Right atrium auricular region (tissue), 2 donors: ENCODE results near the gene XPC. TPM values are rescaled to one million over a fixed set of nuclear protein-coding genes. Genes with fewer than 3 reads are reported as not detected.

Source experiments
- DNase-seq: peaks from one replicate; pipeline ENCODE4 v3.0.0-alpha.2; 2019; ENCODE audit warnings: low spot score
- H3K27ac ChIP-seq, 2 donors: fragments of 200-600 bp; sonication (generic); 1 replicate in 1 of 2; 2 replicates in 1 of 2; pipeline ENCODE4 v1.5.1; 2016 to 2019
- H3K27me3 ChIP-seq, 2 donors: fragments of 200-600 bp; sonication (generic); one replicate each; pipeline versions ENCODE4 v1.5.1 to v1.6.0; 2017 to 2019
- H3K36me3 ChIP-seq: fragments of 200-600 bp; sonication (generic); one replicate; pipeline ENCODE4 v1.5.1; 2016
- H3K4me1 ChIP-seq, 2 donors: fragments of 200-600 bp; sonication (generic); one replicate each; pipeline versions ENCODE4 v1.5.1 to v1.6.0; 2017 to 2019
- H3K4me3 ChIP-seq, 2 donors: fragments of 200-600 bp; sonication (generic); 1 replicate in 1 of 2; 2 replicates in 1 of 2; pipeline ENCODE4 v1.5.1; 2017 to 2019; ENCODE audit warnings: mild to moderate bottlenecking in 1 of 2, moderate library complexity in 1 of 2
- H3K9me3 ChIP-seq, 2 donors: fragments of 200-600 bp; sonication (generic); one replicate each; pipeline ENCODE4 v1.5.1; 2019
- CTCF ChIP-seq, 2 donors: fragments of 200-600 bp; sonication (generic); IDR thresholded peaks; one replicate each; pipeline ENCODE4 v1.5.1; 2019; ENCODE audit warnings: antibody characterized with exemption in 2 of 2
- total RNA-seq, 2 donors: library from RNA; depleted of rRNA; stranded (reverse); fragments of >200 nt; gene quantifications; one replicate each; pipeline ENCODE4 v1.1.0, GENCODE V29; 2016

The XPC gene
- total RNA-seq, 2 donors from 2014 or later = 15.7 to 18.3 TPM

GRCh38 chr3:14206548-14207177 is 28.3 kb upstream of the XPC start:
- H3K27me3 ChIP-seq = no peaks in the 10 kb centered on the region
- no peak overlapping the region for H3K4me3 ChIP-seq
- peaks cover 0 to 40% of the 10 kb centered on the region in 2 donors for H3K4me1 ChIP-seq
- no peaks in the 10 kb centered on the region for H3K36me3 ChIP-seq
- DNase-seq = no peak
- no peaks in the 10 kb centered on the region for H3K9me3 ChIP-seq
- no peak overlapping the region for H3K27ac ChIP-seq
- no peak for TF ChIP-seq CTCF (IDR thresholded peaks at IDR 0.05)

GRCh38 chr3:14204515-14205284 is 26.3 kb upstream of the XPC start:
- no peak for TF ChIP-seq CTCF (IDR thresholded peaks at IDR 0.05)
- Histone ChIP-seq H3K27me3 (no peaks in the 10 kb centered on the region), H3K36me3 (no peaks in the 10 kb centered on the region), H3K4me3 (no peak overlapping the region), H3K4me1 (peaks cover 0 to 40% of the 10 kb centered on the region in 2 donors), H3K9me3 (no peaks in the 10 kb centered on the region), H3K27ac (peak overlapping the region; percentile 71 to 73)
- peak; percentile 75 for DNase-seq

GRCh38 chr3:14203521-14204079 is 25.2 kb upstream of the XPC start:
- TF ChIP-seq CTCF (IDR thresholded peaks at IDR 0.05) = peak; percentile 60 to 90
- DNase-seq = peak; percentile 79
- H3K4me3 ChIP-seq = no peak overlapping the region
- no peaks in the 10 kb centered on the region for H3K27me3 ChIP-seq
- H3K4me1 ChIP-seq = peaks cover 0 to 40% of the 10 kb centered on the region in 2 donors
- H3K9me3 ChIP-seq = no peaks in the 10 kb centered on the region
- H3K27ac ChIP-seq = peak overlapping the region; percentile 71 to 73
- peaks cover 3% of the 10 kb centered on the region for H3K36me3 ChIP-seq

- no peak for TF ChIP-seq CTCF (IDR thresholded peaks at IDR 0.05)
- no peak overlapping the region for H3K27ac ChIP-seq
These were observed 24.6 kb upstream of the XPC start for GRCh38 chr3:14202874-14203520.

GRCh38 chr3:14201940-14202684 is 23.7 kb upstream of the XPC start:
- Histone ChIP-seq H3K27me3 (no peaks in the 10 kb centered on the region), H3K36me3 (peaks cover 11% of the 10 kb centered on the region), H3K4me3 (no peak overlapping the region), H3K9me3 (no peaks in the 10 kb centered on the region), H3K4me1 (peaks cover 0 to 40% of the 10 kb centered on the region in 2 donors), H3K27ac (no peak overlapping the region)
- DNase-seq = no peak
- no peak for TF ChIP-seq CTCF (IDR thresholded peaks at IDR 0.05)

More at GRCh38 chr3:14202874-14203520, 24.6 kb upstream of the XPC start:
- no peak for DNase-seq
- Histone ChIP-seq H3K4me1 (peaks cover 0 to 40% of the 10 kb centered on the region in 2 donors), H3K27me3 (no peaks in the 10 kb centered on the region), H3K9me3 (no peaks in the 10 kb centered on the region), H3K36me3 (peaks cover 9% of the 10 kb centered on the region), H3K4me3 (no peak overlapping the region)
